C4-2B (cell line): ENCODE measurements around the gene TMEM9.
"Not testable (repeated sequence)": the region's sequence is repeated elsewhere in the genome, so short reads cannot be mapped to it uniquely, and the experiment has no call there.

Source experiments
- H3K27ac ChIP-seq: fragments of 450-650 bp; 2 replicates; pipeline ENCODE4 v1.5.1; 2017
- CTCF ChIP-seq: fragments of 450-650 bp; conservative IDR thresholded peaks from 2 replicates; pipeline ENCODE4 v1.5.1; 2017; ENCODE audit warnings: mild to moderate bottlenecking
- ZFX ChIP-seq: fragments of 450-650 bp; IDR thresholded peaks from 2 replicates; pipeline ENCODE4 v1.6.1; 2017

Gene TMEM9

DNA sequence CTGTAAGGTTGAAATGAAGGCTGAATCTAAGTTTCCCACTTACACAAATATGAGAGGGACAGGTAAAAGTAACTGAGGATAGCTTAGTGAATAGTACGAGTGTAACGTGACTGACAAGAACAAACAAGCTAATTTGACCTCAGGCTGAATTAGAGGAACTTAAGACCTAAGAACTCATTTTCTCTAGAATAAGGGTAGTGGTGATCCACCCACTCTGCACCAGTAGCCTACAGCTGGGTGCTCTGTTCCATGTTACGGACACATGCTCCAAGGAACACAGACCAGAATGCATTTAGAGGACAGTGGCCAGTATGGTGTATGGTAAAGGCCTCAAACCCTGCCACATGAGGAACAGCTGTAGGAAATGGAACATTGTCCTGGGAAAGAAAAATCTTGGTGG lies 14.9 kb upstream of the TMEM9 start:
- H3K27ac ChIP-seq = no peak overlapping the region
- no peak for TF ChIP-seq ZFX
- TF ChIP-seq CTCF = no peak

DNA sequence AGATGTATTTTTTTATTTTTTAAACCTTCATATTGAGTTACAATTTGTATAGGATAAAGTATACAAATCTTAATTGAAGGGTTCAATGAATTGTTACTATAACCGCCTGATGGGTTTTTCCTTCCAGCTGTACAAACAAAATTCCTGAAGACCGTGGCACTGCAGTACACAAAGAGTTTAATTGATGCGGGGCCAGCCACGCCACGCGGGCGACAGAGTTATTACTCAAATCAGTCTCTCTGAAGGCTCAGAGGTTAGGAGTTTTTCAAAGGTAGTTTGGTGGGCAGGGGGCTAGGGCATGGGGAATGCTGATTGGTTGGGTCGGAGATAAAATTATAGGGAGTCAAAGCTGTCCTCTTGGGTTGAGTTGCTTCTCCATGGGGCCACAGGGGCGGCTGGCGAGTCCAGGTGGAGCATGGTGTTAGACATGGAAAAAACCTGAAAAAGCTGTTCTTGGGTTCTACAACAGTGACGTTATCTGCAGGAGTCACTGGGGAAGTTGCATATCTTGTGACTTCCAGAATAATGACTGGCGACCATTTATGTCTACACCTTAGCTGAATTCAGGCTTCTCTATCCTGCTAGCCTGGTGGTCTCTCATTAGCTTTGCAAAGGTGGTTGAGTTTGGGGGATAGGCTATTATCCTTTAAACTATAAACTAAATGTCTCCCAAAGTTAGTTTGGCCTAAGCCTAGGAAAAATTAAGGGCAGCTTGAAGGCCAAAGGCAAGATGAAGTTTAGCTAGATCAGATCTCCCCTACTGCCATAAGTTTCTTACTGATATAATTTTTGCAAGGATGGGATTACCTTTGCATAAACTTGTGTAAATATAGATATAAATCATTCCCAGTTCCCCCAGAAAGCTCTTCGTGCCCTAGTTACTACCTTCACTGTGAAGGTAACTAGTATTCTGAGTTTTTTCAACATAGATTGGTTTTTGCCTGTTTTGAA lies 13.0 kb upstream of the TMEM9 start:
- no peak overlapping the region for H3K27ac ChIP-seq
- no peak for TF ChIP-seq ZFX

DNA sequence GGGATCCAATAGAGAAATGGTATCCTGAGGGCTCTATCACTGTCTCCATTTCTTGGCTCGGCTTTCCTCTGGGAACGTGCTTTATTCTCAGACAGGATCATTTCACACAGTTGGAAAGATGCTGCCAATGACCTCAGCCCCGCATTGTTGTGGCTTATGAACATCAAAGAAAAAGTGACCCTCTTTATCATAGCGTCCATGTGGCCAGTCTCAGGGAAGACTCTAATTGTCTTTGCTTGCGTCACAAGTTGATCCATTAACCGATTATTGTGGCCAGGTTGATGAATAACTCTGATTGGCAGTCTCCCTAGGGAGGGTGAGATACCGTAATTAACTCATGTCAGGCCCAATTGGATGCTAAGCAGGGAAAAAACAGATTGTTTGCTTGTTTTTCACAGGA lies 10.4 kb upstream of the TMEM9 start:
- H3K27ac ChIP-seq = no peak overlapping the region
- TF ChIP-seq CTCF (no peak), ZFX (no peak)

- TF ChIP-seq CTCF = no peak
- TF ChIP-seq ZFX = no peak
- H3K27ac ChIP-seq = no peak overlapping the region
These were observed 9.4 kb upstream of the TMEM9 start for GRCh38 chr1:201163707-201164106.

DNA sequence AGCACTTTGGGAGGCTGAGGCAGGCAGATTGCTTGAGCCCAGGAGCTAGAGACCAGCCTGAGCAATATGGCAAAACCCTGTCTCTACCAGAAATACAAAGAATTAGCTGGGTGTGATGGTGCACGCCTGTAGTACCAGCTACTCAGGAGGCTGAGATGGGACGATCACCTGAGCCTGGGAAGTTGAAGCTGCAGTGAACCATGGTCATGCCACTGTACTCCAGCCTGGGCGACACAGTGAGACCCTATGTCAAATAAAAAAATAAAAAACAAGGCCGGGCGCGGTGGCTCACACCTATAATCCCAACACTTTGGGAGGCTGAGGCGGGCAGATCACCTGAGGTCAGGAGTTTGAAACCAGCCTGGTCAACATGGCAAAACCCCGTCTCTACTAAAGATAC lies 8.8 kb upstream of the TMEM9 start:
- H3K27ac ChIP-seq = not testable (repeated sequence)

DNA sequence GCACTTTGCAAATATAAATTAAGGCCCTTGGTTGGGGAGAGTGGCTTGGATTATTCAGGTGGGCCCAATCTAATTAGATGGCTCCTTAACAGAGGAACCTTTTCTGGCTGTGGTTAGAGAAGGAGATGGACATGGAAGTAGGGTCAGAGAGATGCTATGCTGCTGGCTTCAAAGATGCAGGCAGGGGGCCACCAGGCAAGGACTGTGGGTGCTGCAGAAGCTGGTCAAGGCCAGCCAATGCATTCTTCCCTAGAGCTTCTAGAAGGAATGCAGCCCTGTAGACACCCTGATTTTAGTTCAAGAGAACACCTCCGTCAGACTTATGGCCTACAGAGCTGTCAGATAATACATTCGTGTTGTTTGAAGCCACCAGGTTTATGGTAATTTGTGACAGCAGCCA lies 3.7 kb upstream of the TMEM9 start:
- H3K27ac ChIP-seq = no peak overlapping the region
- TF ChIP-seq ZFX (no peak), CTCF (no peak)

DNA sequence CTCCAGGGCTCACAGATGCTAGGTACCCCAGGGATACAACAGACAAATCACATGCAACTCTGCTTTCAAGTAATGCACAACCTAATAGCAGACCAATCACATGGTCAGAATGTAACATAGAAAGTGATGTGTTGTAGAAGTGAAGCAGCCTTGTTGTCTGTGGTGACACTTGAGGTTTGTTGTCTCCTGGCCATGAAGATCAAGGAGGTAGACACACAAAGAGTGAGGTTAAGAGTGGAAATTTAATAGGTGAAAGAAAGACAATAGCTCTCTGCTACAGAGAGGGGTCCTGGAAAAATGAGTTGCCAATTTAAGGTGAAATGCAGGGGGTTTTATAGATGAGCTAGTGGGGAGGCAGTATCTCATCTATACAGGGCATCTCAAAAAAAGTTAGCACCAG lies 2.5 kb upstream of the TMEM9 start:
- TF ChIP-seq CTCF = no peak
- no peak for TF ChIP-seq ZFX

DNA sequence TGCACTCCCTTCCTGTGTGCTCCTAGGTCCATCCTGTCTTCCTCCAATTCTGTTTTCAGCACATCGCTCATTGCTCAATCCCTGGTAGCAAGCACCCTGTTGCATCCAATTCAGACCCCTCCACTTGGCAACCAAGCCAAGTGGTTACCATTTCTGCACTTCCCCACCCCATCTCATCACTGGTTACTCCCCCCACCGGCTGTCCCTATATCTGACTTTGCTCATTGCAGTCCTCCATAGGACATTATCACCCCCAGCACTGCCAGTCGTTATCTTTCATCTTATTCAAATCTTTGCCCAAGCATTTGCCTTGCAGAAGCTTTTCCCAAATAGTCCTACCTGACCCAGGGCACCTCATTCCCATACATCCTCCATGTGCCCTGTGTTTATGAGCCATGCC lies 2.1 kb upstream of the TMEM9 start:
- TF ChIP-seq CTCF = no peak
- TF ChIP-seq ZFX = no peak
- H3K27ac ChIP-seq = no peak overlapping the region

More for the DNA sequence above, 2.5 kb upstream of the TMEM9 start:
- H3K27ac ChIP-seq = no peak overlapping the region
